WTC11 (cell line): ENCODE data around the gene BCAS1. TPM values are rescaled to one million over a fixed set of nuclear protein-coding genes. Genes with fewer than 3 reads are reported as not detected.

Experiments
- ATAC-seq: fragments of 200-7000 bp; cut with Tn5 transposase; 2 replicates; pipeline ENCODE4 v1.10.0; 2021; ENCODE audit warnings: mild to moderate bottlenecking, moderate library complexity
- CTCF ChIA-PET: fragments of 300-600 bp; sonication (Branson Sonifier 250); formaldehyde crosslinking; loops from one replicate; lab custom pipeline; 2021; ENCODE audit warnings: antibody characterized with exemption; lab: Charles Lee
- POLR2A ChIA-PET: fragments of 350-600 bp; sonication (Branson Sonifier 250); formaldehyde crosslinking; loops from one replicate; lab custom pipeline; 2021; ENCODE audit warnings: antibody characterized with exemption; lab: Charles Lee
- DNase-seq: peaks from one replicate; pipeline ENCODE4 v3.0.0; 2021; ENCODE audit warnings: low spot score
- H3K27ac Mint-ChIP-seq: 2 replicates; pipeline ENCODE4 v1.8.0; 2021; ENCODE audit warnings: mixed read lengths
- H3K27me3 Mint-ChIP-seq: 2 replicates; pipeline ENCODE4 v1.8.0; 2021; ENCODE audit warnings: low read depth, mild to moderate bottlenecking, moderate library complexity, mixed read lengths
- H3K36me3 Mint-ChIP-seq: 2 replicates; pipeline ENCODE4 v1.8.0; 2021; ENCODE audit warnings: mixed read lengths
- H3K4me1 Mint-ChIP-seq: 2 replicates; pipeline ENCODE4 v1.8.0; 2022; ENCODE audit warnings: mixed read lengths
- H3K4me3 Mint-ChIP-seq: 2 replicates; pipeline ENCODE4 v1.8.0; 2021; ENCODE audit warnings: mild to moderate bottlenecking, moderate library complexity, mixed read lengths
- H3K9me3 Mint-ChIP-seq: 2 replicates; pipeline ENCODE4 v1.8.0; 2021; ENCODE audit warnings: mixed read lengths
- ELF4 ChIP-seq: sonication (generic); formaldehyde crosslinking; IDR thresholded peaks from 2 replicates; pipeline ENCODE4 v1.8.1; 2022; ENCODE audit warnings: low read depth, mild to moderate bottlenecking, moderate library complexity, missing genetic modification reagents
- ESRRA ChIP-seq: sonication (generic); formaldehyde crosslinking; IDR thresholded peaks from 2 replicates; pipeline ENCODE4 v1.8.1; 2022; ENCODE audit warnings: mild to moderate bottlenecking, missing genetic modification reagents, borderline replicate concordance
- FOXJ3 ChIP-seq: sonication (generic); formaldehyde crosslinking; IDR thresholded peaks from 2 replicates; pipeline ENCODE4 v1.9.0; 2021; ENCODE audit warnings: missing genetic modification reagents, mild to moderate bottlenecking, borderline replicate concordance
- FOXP1 ChIP-seq: sonication (generic); formaldehyde crosslinking; IDR thresholded peaks from 2 replicates; pipeline ENCODE4 v1.8.0; 2022; ENCODE audit warnings: missing genetic modification reagents, mild to moderate bottlenecking, moderate library complexity, borderline replicate concordance
- GABPB1 ChIP-seq: sonication (generic); formaldehyde crosslinking; IDR thresholded peaks from 2 replicates; pipeline ENCODE4 v1.8.1; 2023; ENCODE audit warnings: mild to moderate bottlenecking, missing genetic modification reagents
- IRF2 ChIP-seq: sonication (generic); formaldehyde crosslinking; IDR thresholded peaks from 2 replicates; pipeline ENCODE4 v1.8.0; 2022; ENCODE audit warnings: low read depth, missing genetic modification reagents, borderline replicate concordance
- JAZF1 ChIP-seq: fragments of 250-450 bp; sonication (Bioruptor Pico); IDR thresholded peaks from 2 replicates; pipeline ENCODE4 v1.9.0; 2021; ENCODE audit warnings: moderate library complexity, mild to moderate bottlenecking, inconsistent platforms
- KAT7 ChIP-seq: sonication (generic); formaldehyde crosslinking; IDR thresholded peaks from 2 replicates; pipeline ENCODE4 v1.8.1; 2023; ENCODE audit warnings: missing genetic modification reagents, mild to moderate bottlenecking, borderline replicate concordance
- NR1H2 ChIP-seq: sonication (generic); formaldehyde crosslinking; IDR thresholded peaks from 2 replicates; pipeline ENCODE4 v1.9.0; 2021; ENCODE audit warnings: mild to moderate bottlenecking, moderate library complexity, missing genetic modification reagents
- NR3C1 ChIP-seq: sonication (generic); formaldehyde crosslinking; conservative IDR thresholded peaks from 2 replicates; pipeline ENCODE4 v1.8.1; 2023; ENCODE audit warnings: low read depth, mild to moderate bottlenecking, missing genetic modification reagents
- OVOL2 ChIP-seq: fragments of 250-450 bp; sonication (Bioruptor Pico); IDR thresholded peaks from 2 replicates; pipeline ENCODE4 v1.9.0; 2021; ENCODE audit warnings: mild to moderate bottlenecking, borderline replicate concordance
- RELA ChIP-seq: sonication (generic); formaldehyde crosslinking; IDR thresholded peaks from 2 replicates; pipeline ENCODE4 v1.8.1; 2022; ENCODE audit warnings: missing genetic modification reagents, mild to moderate bottlenecking, borderline replicate concordance
- SMAD3 ChIP-seq: sonication (generic); formaldehyde crosslinking; IDR thresholded peaks from 2 replicates; pipeline ENCODE4 v1.8.0; 2022; ENCODE audit warnings: missing genetic modification reagents, mild to moderate bottlenecking, borderline replicate concordance
- SMAD4 ChIP-seq: sonication (generic); formaldehyde crosslinking; IDR thresholded peaks from 2 replicates; pipeline ENCODE4 v1.8.0; 2022; ENCODE audit warnings: mild to moderate bottlenecking, missing genetic modification reagents
- ZNF396 ChIP-seq: fragments of 250-450 bp; sonication (Bioruptor Pico); IDR thresholded peaks from 2 replicates; pipeline ENCODE4 v1.8.0; 2021; ENCODE audit warnings: mild to moderate bottlenecking, moderate library complexity, borderline replicate concordance
- total RNA-seq: library from RNA; stranded (reverse); gene quantifications from 3 replicates; pipeline ENCODE4 v1.2.3, GENCODE V29; 2021
- TF ChIP-seq, protein P1 (sequence below): sonication (generic); formaldehyde crosslinking; IDR thresholded peaks from 2 replicates; pipeline ENCODE4 v1.8.1; 2023; ENCODE audit warnings: mild to moderate bottlenecking, missing genetic modification reagents
- TF ChIP-seq, protein P2 (sequence below): sonication (generic); formaldehyde crosslinking; IDR thresholded peaks from 2 replicates; pipeline ENCODE4 v1.8.0; 2022; ENCODE audit warnings: mild to moderate bottlenecking, missing genetic modification reagents
- TF ChIP-seq, protein P3 (sequence below): sonication (generic); formaldehyde crosslinking; IDR thresholded peaks from 2 replicates; pipeline ENCODE4 v1.8.1; 2023; ENCODE audit warnings: mild to moderate bottlenecking, missing genetic modification reagents, moderate library complexity
- TF ChIP-seq, protein P4 (sequence below): sonication (generic); formaldehyde crosslinking; IDR thresholded peaks from 2 replicates; pipeline ENCODE4 v1.8.0; 2023; ENCODE audit warnings: mild to moderate bottlenecking, missing genetic modification reagents
- TF ChIP-seq, protein P5 (sequence below): fragments of 250-450 bp; sonication (Bioruptor Pico); IDR thresholded peaks from 2 replicates; pipeline ENCODE4 v1.9.0; 2021; ENCODE audit warnings: mild to moderate bottlenecking
- TF ChIP-seq, protein P6 (sequence below): fragments of 200-600 bp; IDR thresholded peaks from 2 replicates; pipeline ENCODE4 v1.8.0; 2022; ENCODE audit warnings: antibody characterized with exemption

Gene BCAS1
- total RNA-seq, 1 experiment from 2014 or later: 0.11 TPM

DNA sequence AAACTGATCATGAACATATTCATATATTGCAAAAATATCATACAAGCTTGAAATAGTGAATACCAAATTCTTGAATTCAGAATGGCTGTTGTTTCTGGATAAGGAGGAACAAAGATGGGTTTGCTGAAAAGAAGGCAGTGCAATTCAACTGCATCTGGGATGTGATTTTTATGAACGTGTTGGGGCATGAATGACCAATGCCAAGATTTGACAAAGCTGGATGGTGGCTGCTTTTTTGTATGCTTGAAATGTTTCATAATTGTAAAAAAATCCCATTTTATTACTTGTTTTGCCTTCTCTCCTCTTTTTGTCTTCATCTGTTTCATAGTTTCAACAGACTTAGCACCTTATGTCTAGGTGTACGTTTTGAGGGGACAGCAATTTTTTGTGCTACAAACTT, 36.8 kb upstream of the BCAS1 start:
- DNase-seq (no peak), ATAC-seq (no peak)
- no peaks in the 10 kb centered on the region for H3K9me3 Mint-ChIP-seq
- ChIA-PET POLR2A (no interaction called here), CTCF (interaction anchor here (2.2 kb wide), 1 partner anchor 10 kb away, joined by 7 read pairs; no protein-coding TSS in a partner anchor)
- TF ChIP-seq IRF2 (CRISPR knock-in tag): no peak
- TF ChIP-seq, protein P1, sequence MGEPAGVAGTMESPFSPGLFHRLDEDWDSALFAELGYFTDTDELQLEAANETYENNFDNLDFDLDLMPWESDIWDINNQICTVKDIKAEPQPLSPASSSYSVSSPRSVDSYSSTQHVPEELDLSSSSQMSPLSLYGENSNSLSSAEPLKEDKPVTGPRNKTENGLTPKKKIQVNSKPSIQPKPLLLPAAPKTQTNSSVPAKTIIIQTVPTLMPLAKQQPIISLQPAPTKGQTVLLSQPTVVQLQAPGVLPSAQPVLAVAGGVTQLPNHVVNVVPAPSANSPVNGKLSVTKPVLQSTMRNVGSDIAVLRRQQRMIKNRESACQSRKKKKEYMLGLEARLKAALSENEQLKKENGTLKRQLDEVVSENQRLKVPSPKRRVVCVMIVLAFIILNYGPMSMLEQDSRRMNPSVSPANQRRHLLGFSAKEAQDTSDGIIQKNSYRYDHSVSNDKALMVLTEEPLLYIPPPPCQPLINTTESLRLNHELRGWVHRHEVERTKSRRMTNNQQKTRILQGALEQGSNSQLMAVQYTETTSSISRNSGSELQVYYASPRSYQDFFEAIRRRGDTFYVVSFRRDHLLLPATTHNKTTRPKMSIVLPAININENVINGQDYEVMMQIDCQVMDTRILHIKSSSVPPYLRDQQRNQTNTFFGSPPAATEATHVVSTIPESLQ: no peak
- H3K36me3 Mint-ChIP-seq: no peaks in the 10 kb centered on the region
- no peak overlapping the region for H3K4me3 Mint-ChIP-seq
- no peak overlapping the region for H3K27ac Mint-ChIP-seq
- H3K4me1 Mint-ChIP-seq: peaks cover 5% of the 10 kb centered on the region
- H3K27me3 Mint-ChIP-seq: no peaks in the 10 kb centered on the region; the same call in 1 of the 2 replicates

DNA sequence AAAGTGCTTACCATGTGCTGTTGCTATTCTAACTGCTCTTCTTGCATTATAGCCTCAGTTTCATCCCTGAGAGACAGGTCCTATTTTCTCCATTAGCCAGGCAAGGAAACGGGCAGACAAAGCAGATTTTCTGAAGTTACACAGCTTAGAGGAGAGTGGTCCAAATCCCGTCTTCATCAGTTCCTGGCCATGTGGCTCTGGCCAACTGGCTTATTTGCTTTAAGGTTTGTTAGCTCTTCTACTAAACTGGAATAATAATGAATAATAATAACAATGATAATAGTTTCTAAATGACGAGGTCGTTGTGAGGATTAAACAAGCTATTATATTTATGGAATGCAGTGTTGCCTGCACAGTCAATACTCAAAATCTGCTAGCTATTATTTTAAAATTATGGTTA, 35.8 kb upstream of the BCAS1 start:
- POLR2A ChIA-PET: no interaction called here
- no peak for ATAC-seq

More for the DNA sequence above, 35.8 kb upstream of the BCAS1 start:
- H3K9me3 Mint-ChIP-seq: no peaks in the 10 kb centered on the region
- H3K4me1 Mint-ChIP-seq: peaks cover 5% of the 10 kb centered on the region
- no peaks in the 10 kb centered on the region for H3K36me3 Mint-ChIP-seq
- H3K27me3 Mint-ChIP-seq: no peaks in the 10 kb centered on the region; the same call in 1 of the 2 replicates
- CTCF ChIA-PET: interaction anchor here (0.9 to 2.2 kb wide), 3 partner anchors 9 to 93 kb away, joined by 3 to 8 read pairs (median 7); no protein-coding TSS in a partner anchor
- H3K4me3 Mint-ChIP-seq: no peak overlapping the region
- no peak for DNase-seq
- H3K27ac Mint-ChIP-seq: no peak overlapping the region
- no peak for TF ChIP-seq GABPB1 (CRISPR knock-in tag)
- TF ChIP-seq, protein P2, sequence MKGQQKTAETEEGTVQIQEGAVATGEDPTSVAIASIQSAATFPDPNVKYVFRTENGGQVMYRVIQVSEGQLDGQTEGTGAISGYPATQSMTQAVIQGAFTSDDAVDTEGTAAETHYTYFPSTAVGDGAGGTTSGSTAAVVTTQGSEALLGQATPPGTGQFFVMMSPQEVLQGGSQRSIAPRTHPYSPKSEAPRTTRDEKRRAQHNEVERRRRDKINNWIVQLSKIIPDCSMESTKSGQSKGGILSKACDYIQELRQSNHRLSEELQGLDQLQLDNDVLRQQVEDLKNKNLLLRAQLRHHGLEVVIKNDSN (CRISPR knock-in tag): no peak
- TF ChIP-seq, protein P3, sequence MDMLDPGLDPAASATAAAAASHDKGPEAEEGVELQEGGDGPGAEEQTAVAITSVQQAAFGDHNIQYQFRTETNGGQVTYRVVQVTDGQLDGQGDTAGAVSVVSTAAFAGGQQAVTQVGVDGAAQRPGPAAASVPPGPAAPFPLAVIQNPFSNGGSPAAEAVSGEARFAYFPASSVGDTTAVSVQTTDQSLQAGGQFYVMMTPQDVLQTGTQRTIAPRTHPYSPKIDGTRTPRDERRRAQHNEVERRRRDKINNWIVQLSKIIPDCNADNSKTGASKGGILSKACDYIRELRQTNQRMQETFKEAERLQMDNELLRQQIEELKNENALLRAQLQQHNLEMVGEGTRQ (CRISPR knock-in tag): no peak
- TF ChIP-seq, protein P4, sequence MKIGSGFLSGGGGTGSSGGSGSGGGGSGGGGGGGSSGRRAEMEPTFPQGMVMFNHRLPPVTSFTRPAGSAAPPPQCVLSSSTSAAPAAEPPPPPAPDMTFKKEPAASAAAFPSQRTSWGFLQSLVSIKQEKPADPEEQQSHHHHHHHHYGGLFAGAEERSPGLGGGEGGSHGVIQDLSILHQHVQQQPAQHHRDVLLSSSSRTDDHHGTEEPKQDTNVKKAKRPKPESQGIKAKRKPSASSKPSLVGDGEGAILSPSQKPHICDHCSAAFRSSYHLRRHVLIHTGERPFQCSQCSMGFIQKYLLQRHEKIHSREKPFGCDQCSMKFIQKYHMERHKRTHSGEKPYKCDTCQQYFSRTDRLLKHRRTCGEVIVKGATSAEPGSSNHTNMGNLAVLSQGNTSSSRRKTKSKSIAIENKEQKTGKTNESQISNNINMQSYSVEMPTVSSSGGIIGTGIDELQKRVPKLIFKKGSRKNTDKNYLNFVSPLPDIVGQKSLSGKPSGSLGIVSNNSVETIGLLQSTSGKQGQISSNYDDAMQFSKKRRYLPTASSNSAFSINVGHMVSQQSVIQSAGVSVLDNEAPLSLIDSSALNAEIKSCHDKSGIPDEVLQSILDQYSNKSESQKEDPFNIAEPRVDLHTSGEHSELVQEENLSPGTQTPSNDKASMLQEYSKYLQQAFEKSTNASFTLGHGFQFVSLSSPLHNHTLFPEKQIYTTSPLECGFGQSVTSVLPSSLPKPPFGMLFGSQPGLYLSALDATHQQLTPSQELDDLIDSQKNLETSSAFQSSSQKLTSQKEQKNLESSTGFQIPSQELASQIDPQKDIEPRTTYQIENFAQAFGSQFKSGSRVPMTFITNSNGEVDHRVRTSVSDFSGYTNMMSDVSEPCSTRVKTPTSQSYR (CRISPR knock-in tag): no peak
- no peak for TF ChIP-seq OVOL2
- TF ChIP-seq FOXP1 (CRISPR knock-in tag): no peak
- TF ChIP-seq SMAD3 (CRISPR knock-in tag): no peak
- TF ChIP-seq, protein P5, sequence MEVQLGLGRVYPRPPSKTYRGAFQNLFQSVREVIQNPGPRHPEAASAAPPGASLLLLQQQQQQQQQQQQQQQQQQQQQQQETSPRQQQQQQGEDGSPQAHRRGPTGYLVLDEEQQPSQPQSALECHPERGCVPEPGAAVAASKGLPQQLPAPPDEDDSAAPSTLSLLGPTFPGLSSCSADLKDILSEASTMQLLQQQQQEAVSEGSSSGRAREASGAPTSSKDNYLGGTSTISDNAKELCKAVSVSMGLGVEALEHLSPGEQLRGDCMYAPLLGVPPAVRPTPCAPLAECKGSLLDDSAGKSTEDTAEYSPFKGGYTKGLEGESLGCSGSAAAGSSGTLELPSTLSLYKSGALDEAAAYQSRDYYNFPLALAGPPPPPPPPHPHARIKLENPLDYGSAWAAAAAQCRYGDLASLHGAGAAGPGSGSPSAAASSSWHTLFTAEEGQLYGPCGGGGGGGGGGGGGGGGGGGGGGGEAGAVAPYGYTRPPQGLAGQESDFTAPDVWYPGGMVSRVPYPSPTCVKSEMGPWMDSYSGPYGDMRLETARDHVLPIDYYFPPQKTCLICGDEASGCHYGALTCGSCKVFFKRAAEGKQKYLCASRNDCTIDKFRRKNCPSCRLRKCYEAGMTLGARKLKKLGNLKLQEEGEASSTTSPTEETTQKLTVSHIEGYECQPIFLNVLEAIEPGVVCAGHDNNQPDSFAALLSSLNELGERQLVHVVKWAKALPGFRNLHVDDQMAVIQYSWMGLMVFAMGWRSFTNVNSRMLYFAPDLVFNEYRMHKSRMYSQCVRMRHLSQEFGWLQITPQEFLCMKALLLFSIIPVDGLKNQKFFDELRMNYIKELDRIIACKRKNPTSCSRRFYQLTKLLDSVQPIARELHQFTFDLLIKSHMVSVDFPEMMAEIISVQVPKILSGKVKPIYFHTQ (CRISPR knock-in tag): no peak
- no peak for TF ChIP-seq ZNF396 (CRISPR knock-in tag)
- no peak for TF ChIP-seq ELF4 (CRISPR knock-in tag)
- TF ChIP-seq ESRRA (CRISPR knock-in tag): no peak
- no peak for TF ChIP-seq NR1H2 (CRISPR knock-in tag)
- TF ChIP-seq FOXJ3 (CRISPR knock-in tag): no peak
- no peak for TF ChIP-seq JAZF1 (CRISPR knock-in tag)
- TF ChIP-seq, protein P6, sequence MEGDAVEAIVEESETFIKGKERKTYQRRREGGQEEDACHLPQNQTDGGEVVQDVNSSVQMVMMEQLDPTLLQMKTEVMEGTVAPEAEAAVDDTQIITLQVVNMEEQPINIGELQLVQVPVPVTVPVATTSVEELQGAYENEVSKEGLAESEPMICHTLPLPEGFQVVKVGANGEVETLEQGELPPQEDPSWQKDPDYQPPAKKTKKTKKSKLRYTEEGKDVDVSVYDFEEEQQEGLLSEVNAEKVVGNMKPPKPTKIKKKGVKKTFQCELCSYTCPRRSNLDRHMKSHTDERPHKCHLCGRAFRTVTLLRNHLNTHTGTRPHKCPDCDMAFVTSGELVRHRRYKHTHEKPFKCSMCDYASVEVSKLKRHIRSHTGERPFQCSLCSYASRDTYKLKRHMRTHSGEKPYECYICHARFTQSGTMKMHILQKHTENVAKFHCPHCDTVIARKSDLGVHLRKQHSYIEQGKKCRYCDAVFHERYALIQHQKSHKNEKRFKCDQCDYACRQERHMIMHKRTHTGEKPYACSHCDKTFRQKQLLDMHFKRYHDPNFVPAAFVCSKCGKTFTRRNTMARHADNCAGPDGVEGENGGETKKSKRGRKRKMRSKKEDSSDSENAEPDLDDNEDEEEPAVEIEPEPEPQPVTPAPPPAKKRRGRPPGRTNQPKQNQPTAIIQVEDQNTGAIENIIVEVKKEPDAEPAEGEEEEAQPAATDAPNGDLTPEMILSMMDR: no peak
- no peak for TF ChIP-seq KAT7 (CRISPR knock-in tag)
- no peak for TF ChIP-seq RELA
- no peak for TF ChIP-seq SMAD4 (CRISPR knock-in tag)
- no peak for TF ChIP-seq NR3C1 (CRISPR knock-in tag)
